Activated CD4-positive, alpha-beta T cell treated with anti-CD3 and anti-CD28 coated beads, Interleukin-2, Interleukin-6, amounts not matched to agents 100 ng/mL and 50 ng/mL, durations not matched to agents 16 hours and 8 hours (primary cell): Measurements from ENCODE around the gene SRP68.

Source experiments
- DNase-seq: peaks from one replicate; pipeline ENCODE4 v3.0.0-alpha.2; 2020

SRP68 gene

GRCh38 chr17:75996665-75997590, 75.4 kb downstream of the SRP68 start:
- DNase-seq = peak; percentile 54

DNA sequence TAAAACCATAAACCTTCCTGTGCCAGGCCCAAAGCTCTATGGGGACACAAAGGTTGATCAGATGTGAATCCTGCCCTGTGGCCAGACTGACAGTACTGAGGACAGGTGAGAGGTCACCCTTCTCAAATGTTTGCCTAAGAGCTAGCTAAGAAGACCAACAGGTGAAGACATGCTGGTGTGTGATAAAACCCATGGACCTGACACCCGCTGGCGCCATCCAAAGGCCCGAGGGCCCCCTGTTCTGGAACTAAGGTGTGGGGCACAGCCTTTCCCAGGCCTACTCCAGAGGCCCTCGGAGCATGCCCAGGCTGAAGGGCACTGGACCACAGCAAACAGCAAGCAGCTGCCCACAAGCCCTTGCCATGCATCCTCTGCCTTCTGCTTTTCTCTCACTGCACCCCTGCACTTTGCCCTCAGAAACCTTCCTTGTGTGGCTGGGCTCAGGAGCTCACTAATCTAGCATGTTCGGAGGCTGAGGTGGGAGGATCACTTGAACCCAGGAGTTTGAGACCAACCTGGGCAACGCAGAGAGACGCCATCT, 76.9 kb downstream of the SRP68 start:
- no peak for DNase-seq

- DNase-seq = no peak
Measured at GRCh38 chr17:75994802-75995370, 77.4 kb downstream of the SRP68 start.

- DNase-seq = no peak
Measured at GRCh38 chr17:75991396-75991795, 80.9 kb downstream of the SRP68 start.
